Loucy (cell line): ENCODE measurements around the gene PRKN.

Experiments used
- H2AFZ ChIP-seq: fragments of 200-600 bp; sonication (generic); 2 replicates; pipeline ENCODE4 v1.6.0; 2016; ENCODE audit warnings: antibody characterized with exemption, mild to moderate bottlenecking, low read length, moderate library complexity
- H3F3A ChIP-seq: fragments of 200-600 bp; 2 replicates; pipeline ENCODE4 v1.6.0; 2016; ENCODE audit warnings: antibody characterized with exemption, low read depth, mild to moderate bottlenecking
- H3K27me3 ChIP-seq: fragments of 200-600 bp; sonication (generic); 2 replicates; pipeline ENCODE4 v1.6.1; 2014; ENCODE audit warnings: low read length, mild to moderate bottlenecking; ENCODE audit not compliant: insufficient read depth, poor library complexity, severe bottlenecking
- H3K36me3 ChIP-seq: fragments of 200-600 bp; sonication (generic); 2 replicates; pipeline ENCODE4 v1.6.1; 2016; ENCODE audit warnings: low read length; ENCODE audit not compliant: insufficient read depth
- H3K4me1 ChIP-seq: fragments of 200-600 bp; sonication (generic); 2 replicates; pipeline ENCODE4 v1.5.1; 2014; ENCODE audit warnings: low read length, mild to moderate bottlenecking; ENCODE audit not compliant: insufficient read depth, poor library complexity, severe bottlenecking
- H3K4me2 ChIP-seq: fragments of 200-600 bp; sonication (generic); 2 replicates; pipeline ENCODE4 v1.6.0; 2014; ENCODE audit warnings: antibody characterized with exemption, low read length, low read depth, mild to moderate bottlenecking; ENCODE audit not compliant: poor library complexity, severe bottlenecking
- H3K4me3 ChIP-seq: fragments of 200-600 bp; sonication (generic); 2 replicates; pipeline ENCODE4 v1.5.1; 2014; ENCODE audit warnings: low read length, mild to moderate bottlenecking, mixed read lengths; ENCODE audit not compliant: poor library complexity, severe bottlenecking
- H3K79me2 ChIP-seq: fragments of 200-600 bp; sonication (generic); 2 replicates; pipeline ENCODE4 v1.6.1; 2014; ENCODE audit warnings: low read length; ENCODE audit not compliant: insufficient read depth
- H3K9ac ChIP-seq: fragments of 200-600 bp; sonication (generic); 2 replicates; pipeline ENCODE4 v1.6.0; 2014; ENCODE audit warnings: mild to moderate bottlenecking, low read depth, low read length, moderate library complexity; ENCODE audit not compliant: poor library complexity, severe bottlenecking
- H3K9me2 ChIP-seq: fragments of 200-600 bp; sonication (generic); replicated peaks from 2 replicates; pipeline ENCODE4 v1.6.1; 2016; ENCODE audit warnings: low read depth, low read length, mixed read lengths
- H3K9me3 ChIP-seq: fragments of 200-600 bp; sonication (generic); 2 replicates; pipeline ENCODE4 v1.6.1; 2014; ENCODE audit warnings: mild to moderate bottlenecking, antibody characterized with exemption, low read length, low read depth; ENCODE audit not compliant: insufficient read depth
- H4K20me1 ChIP-seq: fragments of 200-600 bp; sonication (generic); 2 replicates; pipeline ENCODE4 v1.6.0; 2014; ENCODE audit warnings: antibody characterized with exemption, low read length, mild to moderate bottlenecking; ENCODE audit not compliant: insufficient read depth, poor library complexity, severe bottlenecking
- CTCF ChIP-seq: fragments of 200-600 bp; sonication (generic); conservative IDR thresholded peaks from 2 replicates; pipeline ENCODE4 v1.5.1; 2014; ENCODE audit warnings: mild to moderate bottlenecking, antibody characterized with exemption, low read length
- EZH2phosphoT487 ChIP-seq: fragments of 200-600 bp; IDR thresholded peaks from 2 replicates; pipeline ENCODE4 v1.6.1; 2018; ENCODE audit warnings: antibody characterized with exemption, mild to moderate bottlenecking, moderate library complexity, borderline replicate concordance

PRKN gene

GRCh38 chr6:161624111-161624510, 1103.5 kb downstream of the PRKN start:
- Histone ChIP-seq H3K27me3 (no peaks in the 10 kb centered on the region), H3K9ac (no peak overlapping the region), H3K79me2 (no peaks in the 10 kb centered on the region), H3K4me3 (no peak overlapping the region), H2AFZ (no peak overlapping the region), H3F3A (no peaks in the 10 kb centered on the region), H3K9me2 (no peaks in the 10 kb centered on the region), H3K4me2 (no peak overlapping the region), H3K36me3 (no peaks in the 10 kb centered on the region), H4K20me1 (no peaks in the 10 kb centered on the region), H3K4me1 (no peaks in the 10 kb centered on the region), H3K9me3 (0 out of 2 replicates have a peak, but pooled peaks cover 4% of the 10 kb centered on the region)
- no peak for TF ChIP-seq CTCF
- TF ChIP-seq EZH2phosphoT487: no peak

- H3K9me3 ChIP-seq: 0 out of 2 replicates have a peak, but pooled peaks cover 4% of the 10 kb centered on the region
- H3K9ac ChIP-seq: no peak overlapping the region
- H3K4me1 ChIP-seq: no peaks in the 10 kb centered on the region
- H3K4me2 ChIP-seq: no peak overlapping the region
- no peaks in the 10 kb centered on the region for H3K27me3 ChIP-seq
- no peaks in the 10 kb centered on the region for H3K79me2 ChIP-seq
- H2AFZ ChIP-seq: no peak overlapping the region
- no peaks in the 10 kb centered on the region for H3K36me3 ChIP-seq
- H3K9me2 ChIP-seq: no peaks in the 10 kb centered on the region
- no peaks in the 10 kb centered on the region for H4K20me1 ChIP-seq
- no peak overlapping the region for H3K4me3 ChIP-seq
- TF ChIP-seq EZH2phosphoT487 (no peak), CTCF (no peak)
- H3F3A ChIP-seq: no peaks in the 10 kb centered on the region
Observed at GRCh38 chr6:161622779-161623178, 1104.8 kb downstream of the PRKN start.

- no peak overlapping the region for H2AFZ ChIP-seq
- H3K9me2 ChIP-seq: no peaks in the 10 kb centered on the region
- no peaks in the 10 kb centered on the region for H3K27me3 ChIP-seq
- no peaks in the 10 kb centered on the region for H3K36me3 ChIP-seq
- no peaks in the 10 kb centered on the region for H3K79me2 ChIP-seq
- H3F3A ChIP-seq: no peaks in the 10 kb centered on the region
- TF ChIP-seq CTCF (no peak), EZH2phosphoT487 (no peak)
- no peak overlapping the region for H3K4me3 ChIP-seq
- H4K20me1 ChIP-seq: no peaks in the 10 kb centered on the region
- H3K4me2 ChIP-seq: no peak overlapping the region
- no peak overlapping the region for H3K9ac ChIP-seq
- no peaks in the 10 kb centered on the region for H3K9me3 ChIP-seq
- H3K4me1 ChIP-seq: no peaks in the 10 kb centered on the region
Observed at GRCh38 chr6:161618831-161619454, 1108.6 kb downstream of the PRKN start.
